Measurements from ENCODE around the gene CCDC180. TPM values are rescaled to one million over a fixed set of nuclear protein-coding genes. Genes with fewer than 3 reads are reported as not detected.

Gene CCDC180
- total RNA-seq, 1 donor from 2014 or later, result 14.5 TPM

- Mint-ChIP-seq H3K27me3 (ENCODE audit: unreplicated experiment) (no peaks in the 10 kb centered on the region), H3K36me3 (ENCODE audit: unreplicated experiment) (peaks cover 15% of the 10 kb centered on the region), H3K9me3 (ENCODE audit: unreplicated experiment) (no peaks in the 10 kb centered on the region), H3K4me3 (ENCODE audit: unreplicated experiment) (no peak overlapping the region), H3K4me1 (ENCODE audit: unreplicated experiment) (no peaks in the 10 kb centered on the region), H3K27ac (ENCODE audit: unreplicated experiment) (no peak overlapping the region)
- TF ChIP-seq, protein P1, sequence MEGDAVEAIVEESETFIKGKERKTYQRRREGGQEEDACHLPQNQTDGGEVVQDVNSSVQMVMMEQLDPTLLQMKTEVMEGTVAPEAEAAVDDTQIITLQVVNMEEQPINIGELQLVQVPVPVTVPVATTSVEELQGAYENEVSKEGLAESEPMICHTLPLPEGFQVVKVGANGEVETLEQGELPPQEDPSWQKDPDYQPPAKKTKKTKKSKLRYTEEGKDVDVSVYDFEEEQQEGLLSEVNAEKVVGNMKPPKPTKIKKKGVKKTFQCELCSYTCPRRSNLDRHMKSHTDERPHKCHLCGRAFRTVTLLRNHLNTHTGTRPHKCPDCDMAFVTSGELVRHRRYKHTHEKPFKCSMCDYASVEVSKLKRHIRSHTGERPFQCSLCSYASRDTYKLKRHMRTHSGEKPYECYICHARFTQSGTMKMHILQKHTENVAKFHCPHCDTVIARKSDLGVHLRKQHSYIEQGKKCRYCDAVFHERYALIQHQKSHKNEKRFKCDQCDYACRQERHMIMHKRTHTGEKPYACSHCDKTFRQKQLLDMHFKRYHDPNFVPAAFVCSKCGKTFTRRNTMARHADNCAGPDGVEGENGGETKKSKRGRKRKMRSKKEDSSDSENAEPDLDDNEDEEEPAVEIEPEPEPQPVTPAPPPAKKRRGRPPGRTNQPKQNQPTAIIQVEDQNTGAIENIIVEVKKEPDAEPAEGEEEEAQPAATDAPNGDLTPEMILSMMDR (IDR thresholded peaks at IDR 0.05), result no peak
- DNase-seq (ENCODE audit: extremely low spot score, unreplicated experiment), result no peak
Measured at GRCh38 chr9:97354637-97355036, 47.2 kb downstream of the CCDC180 start.

DNA sequence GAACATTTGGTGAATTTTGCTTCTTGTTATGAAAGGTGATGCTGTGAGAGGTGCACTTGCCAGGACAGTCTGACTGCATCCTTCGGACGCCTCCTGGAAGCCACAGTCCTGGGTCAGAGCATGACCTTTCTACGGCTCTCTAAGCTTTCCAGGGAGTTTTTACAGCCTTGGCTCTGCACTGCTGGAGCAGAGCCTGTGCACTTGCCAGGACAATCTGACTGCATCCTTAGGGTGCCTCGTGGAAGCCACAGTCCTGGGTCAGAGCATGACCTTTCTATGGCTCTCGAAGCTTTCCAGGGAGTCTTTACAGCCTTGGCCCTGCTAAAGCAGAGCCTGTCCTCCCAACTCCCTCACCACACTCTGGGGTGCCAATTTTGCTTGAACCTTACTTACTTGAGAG lies 49.6 kb downstream of the CCDC180 start:
- Mint-ChIP-seq H3K4me3 (ENCODE audit: unreplicated experiment) (no peak overlapping the region), H3K4me1 (ENCODE audit: unreplicated experiment) (no peaks in the 10 kb centered on the region), H3K9me3 (ENCODE audit: unreplicated experiment) (no peaks in the 10 kb centered on the region), H3K36me3 (ENCODE audit: unreplicated experiment) (peaks cover 22% of the 10 kb centered on the region), H3K27me3 (ENCODE audit: unreplicated experiment) (no peaks in the 10 kb centered on the region), H3K27ac (ENCODE audit: unreplicated experiment) (no peak overlapping the region)
- DNase-seq (ENCODE audit: extremely low spot score, unreplicated experiment), result no peak
- TF ChIP-seq, protein P1 (IDR thresholded peaks at IDR 0.05), result no peak

Other genes with a start within 250 kb of the CCDC180 start
- gene TDRD7, start 104.4 kb downstream of the CCDC180 start, total RNA-seq, result 8.6 and 11.0 TPM in 2 replicates
- not detected in 2 replicates for gene TMOD1, start 194.0 kb downstream of the CCDC180 start, total RNA-seq

All from osteocyte (in vitro differentiated cells).